SU-DHL-6 (cell line): ENCODE data around the gene SPOCK1.

ENCODE experiments used
- EZH2phosphoT487 ChIP-seq: fragments of 200-600 bp; sonication (generic), shearing (Covaris generic); conservative IDR thresholded peaks from 2 replicates; pipeline ENCODE4 v1.6.1; 2018; ENCODE audit warnings: mild to moderate bottlenecking, antibody characterized with exemption, low read length, moderate library complexity, mixed read lengths
- TF ChIP-seq, protein P1 (sequence below): fragments of 200-600 bp; sonication (generic); IDR thresholded peaks from one replicate; pipeline ENCODE4 v1.5.1; 2017; ENCODE audit warnings: antibody characterized with exemption, mild to moderate bottlenecking, low read length, moderate library complexity; ENCODE audit not compliant: insufficient read depth, poor library complexity, severe bottlenecking

DNA sequence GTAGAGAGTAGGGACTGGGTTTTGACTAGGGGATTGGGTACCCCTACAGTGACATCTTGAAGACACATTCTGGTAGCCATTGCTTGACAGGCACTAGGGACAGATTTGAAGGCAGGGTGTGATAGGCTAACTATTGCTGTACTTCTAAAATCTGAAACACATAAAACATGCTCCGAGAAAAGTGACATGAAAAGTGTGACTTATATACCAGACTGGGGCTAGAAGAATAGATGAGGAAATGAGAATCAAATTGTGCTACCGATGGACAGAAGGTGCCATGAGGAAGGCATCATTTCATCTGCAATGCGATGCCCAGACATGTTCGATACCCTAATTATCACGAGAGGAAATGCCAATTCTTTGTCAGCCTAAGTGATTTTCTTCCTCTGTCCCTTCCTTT, 475.8 kb downstream of the SPOCK1 start:
- TF ChIP-seq, protein P1, sequence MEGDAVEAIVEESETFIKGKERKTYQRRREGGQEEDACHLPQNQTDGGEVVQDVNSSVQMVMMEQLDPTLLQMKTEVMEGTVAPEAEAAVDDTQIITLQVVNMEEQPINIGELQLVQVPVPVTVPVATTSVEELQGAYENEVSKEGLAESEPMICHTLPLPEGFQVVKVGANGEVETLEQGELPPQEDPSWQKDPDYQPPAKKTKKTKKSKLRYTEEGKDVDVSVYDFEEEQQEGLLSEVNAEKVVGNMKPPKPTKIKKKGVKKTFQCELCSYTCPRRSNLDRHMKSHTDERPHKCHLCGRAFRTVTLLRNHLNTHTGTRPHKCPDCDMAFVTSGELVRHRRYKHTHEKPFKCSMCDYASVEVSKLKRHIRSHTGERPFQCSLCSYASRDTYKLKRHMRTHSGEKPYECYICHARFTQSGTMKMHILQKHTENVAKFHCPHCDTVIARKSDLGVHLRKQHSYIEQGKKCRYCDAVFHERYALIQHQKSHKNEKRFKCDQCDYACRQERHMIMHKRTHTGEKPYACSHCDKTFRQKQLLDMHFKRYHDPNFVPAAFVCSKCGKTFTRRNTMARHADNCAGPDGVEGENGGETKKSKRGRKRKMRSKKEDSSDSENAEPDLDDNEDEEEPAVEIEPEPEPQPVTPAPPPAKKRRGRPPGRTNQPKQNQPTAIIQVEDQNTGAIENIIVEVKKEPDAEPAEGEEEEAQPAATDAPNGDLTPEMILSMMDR = no peak
- TF ChIP-seq EZH2phosphoT487 = no peak
